Stimulated activated CD8-positive, alpha-beta memory T cell treated with anti-CD3 and anti-CD28 coated beads, Interleukin-7, amount 100 ng/mL, for 24 hours (primary cell): ENCODE measurements around the gene NFE2L1.
A peak's percentile ranks its signal among the peaks of the same experiment; 100 is the strongest.

Source experiments
- DNase-seq: peaks from one replicate; pipeline ENCODE4 v3.0.0-alpha.2; 2020; ENCODE audit warnings: low read depth

The NFE2L1 gene

GRCh38 chr17:48107137-48108055, 59.2 kb downstream of the NFE2L1 start, which contains the start of gene SNX11:
SNX11 (plus strand) TSS chr17:48107766; CDS start chr17:48112044, 4,278 bp downstream.
- DNase-seq: peak; percentile 81

- DNase-seq: no peak
Measured at GRCh38 chr17:48110761-48111160, 62.6 kb downstream of the NFE2L1 start.
